Left lobe of liver (tissue), 2 donors: ENCODE results near the gene IP6K2. TPM values are rescaled to one million over a fixed set of nuclear protein-coding genes. Genes with fewer than 3 reads are reported as not detected.

Experiments used
- ATAC-seq: fragments of 200-7000 bp; cut with Tn5 transposase; one replicate; pipeline ENCODE4 v1.9.1; 2020; ENCODE audit warnings: mild to moderate bottlenecking, moderate library complexity
- DNase-seq: peaks from one replicate; pipeline ENCODE4 v3.0.0-alpha.2; 2020; ENCODE audit warnings: low spot score
- total RNA-seq: library from RNA; stranded (reverse); gene quantifications from one replicate; pipeline ENCODE4 v1.2.1, GENCODE V29; 2021
- donor health status: DM: no; HTN: no; CAD: no; lungs with moderate emphysema.
- donor health status: DM: no; HTN: yes; CAD: no.

The IP6K2 gene
- total RNA-seq, 1 donor from 2014 or later = 31.1 TPM

- DNase-seq (no peak), ATAC-seq (no peak)
Observed at GRCh38 chr3:48674505-48674904, 42.5 kb downstream of the IP6K2 start.

GRCh38 chr3:48672522-48672921 lies 44.5 kb downstream of the IP6K2 start:
- ATAC-seq (no peak), DNase-seq (no peak)

GRCh38 chr3:48664929-48665328 lies 52.1 kb downstream of the IP6K2 start:
- ATAC-seq (no peak), DNase-seq (no peak)

- ATAC-seq (no peak), DNase-seq (no peak)
Observed at GRCh38 chr3:48664313-48664644, 52.7 kb downstream of the IP6K2 start.

GRCh38 chr3:48663489-48664312 lies 53.3 kb downstream of the IP6K2 start:
- ATAC-seq (peak; percentile 74), DNase-seq (peak; percentile 70)

- ATAC-seq = peak; percentile 15
Observed at GRCh38 chr3:48662753-48663488, 54.1 kb downstream of the IP6K2 start, which contains the start of gene CELSR3. Gene CELSR3 (minus strand): TSS chr3:48662886. CDS start chr3:48662634, 252 bp downstream.

GRCh38 chr3:48662145-48662752 lies 54.8 kb downstream of the IP6K2 start:
- no peak for ATAC-seq
- DNase-seq = no peak

More at GRCh38 chr3:48662753-48663488, 54.1 kb downstream of the IP6K2 start, which contains the start of gene CELSR3:
- DNase-seq = no peak

GRCh38 chr3:48661501-48662144 lies 55.4 kb downstream of the IP6K2 start:
- DNase-seq (peak; percentile 60), ATAC-seq (peak; percentile 72)

- DNase-seq (no peak), ATAC-seq (no peak)
Observed at GRCh38 chr3:48660800-48661400, 56.1 kb downstream of the IP6K2 start.

- ATAC-seq = no peak
- no peak for DNase-seq
Observed at GRCh38 chr3:48656841-48657281, 60.2 kb downstream of the IP6K2 start.

- peak; percentile 85 for DNase-seq
- ATAC-seq = peak; percentile 90
Observed at GRCh38 chr3:48656061-48656840, 60.8 kb downstream of the IP6K2 start.

- DNase-seq (no peak), ATAC-seq (no peak)
Observed at GRCh38 chr3:48655606-48656005, 61.4 kb downstream of the IP6K2 start.

- ATAC-seq = no peak
- DNase-seq = no peak
Observed at GRCh38 chr3:48655063-48655462, 62.0 kb downstream of the IP6K2 start.

- no peak for DNase-seq
- no peak for ATAC-seq
Observed at GRCh38 chr3:48652923-48653715, 63.9 kb downstream of the IP6K2 start.

- DNase-seq (no peak), ATAC-seq (no peak)
Observed at GRCh38 chr3:48651771-48652170, 65.2 kb downstream of the IP6K2 start.

- ATAC-seq (no peak), DNase-seq (no peak)
Observed at GRCh38 chr3:48650723-48651122, 66.3 kb downstream of the IP6K2 start.

GRCh38 chr3:48648188-48648850 lies 68.7 kb downstream of the IP6K2 start:
- ATAC-seq = no peak
- DNase-seq = no peak

- ATAC-seq = no peak
- no peak for DNase-seq
Observed at GRCh38 chr3:48647714-48648113, 69.3 kb downstream of the IP6K2 start.
